Coronary artery (tissue), 2 donors: ENCODE data around the gene NIF3L1.
"Not testable (repeated sequence)": the region's sequence is repeated elsewhere in the genome, so short reads cannot be mapped to it uniquely, and the experiment has no call there.

Experiments
- DNase-seq: peaks from one replicate; pipeline ENCODE4 v3.0.0-alpha.2; 2017; ENCODE audit warnings: low spot score
- H3K27ac ChIP-seq, 2 donors: fragments of 200-600 bp; sonication (generic); one replicate each; pipeline ENCODE4 v1.5.1; 2016 to 2019
- H3K4me3 ChIP-seq: fragments of 200-600 bp; sonication (generic); 2 replicates; pipeline ENCODE4 v1.5.1; 2016; ENCODE audit warnings: mild to moderate bottlenecking, moderate library complexity
- TF ChIP-seq, protein P1 (sequence below): fragments of 200-600 bp; sonication (generic); IDR thresholded peaks from one replicate; pipeline ENCODE4 v1.5.1; 2019; ENCODE audit warnings: antibody characterized with exemption

The NIF3L1 gene

DNA sequence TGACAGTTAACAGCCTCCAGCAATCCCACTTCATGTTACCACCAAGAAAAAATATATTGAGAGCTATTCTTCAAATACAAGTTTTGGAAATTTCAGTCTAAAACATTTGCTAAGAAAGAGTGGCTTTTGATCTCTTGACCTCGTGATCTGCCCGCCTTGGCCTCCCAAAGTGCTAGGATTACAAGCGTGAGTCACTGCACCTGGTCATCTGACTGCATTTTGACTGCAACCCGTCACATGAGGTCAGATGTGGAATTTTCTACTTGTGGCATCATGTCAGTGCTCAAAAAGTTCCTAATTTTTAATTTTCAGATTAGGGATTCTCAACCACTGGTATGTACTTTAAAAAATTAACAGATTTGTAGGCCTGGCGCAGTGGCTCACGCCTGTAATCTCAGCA, 15.6 kb upstream of the NIF3L1 start:
- Histone ChIP-seq H3K27ac (no peak overlapping the region), H3K4me3 (no peak overlapping the region)
- DNase-seq: no peak
- TF ChIP-seq, protein P1, sequence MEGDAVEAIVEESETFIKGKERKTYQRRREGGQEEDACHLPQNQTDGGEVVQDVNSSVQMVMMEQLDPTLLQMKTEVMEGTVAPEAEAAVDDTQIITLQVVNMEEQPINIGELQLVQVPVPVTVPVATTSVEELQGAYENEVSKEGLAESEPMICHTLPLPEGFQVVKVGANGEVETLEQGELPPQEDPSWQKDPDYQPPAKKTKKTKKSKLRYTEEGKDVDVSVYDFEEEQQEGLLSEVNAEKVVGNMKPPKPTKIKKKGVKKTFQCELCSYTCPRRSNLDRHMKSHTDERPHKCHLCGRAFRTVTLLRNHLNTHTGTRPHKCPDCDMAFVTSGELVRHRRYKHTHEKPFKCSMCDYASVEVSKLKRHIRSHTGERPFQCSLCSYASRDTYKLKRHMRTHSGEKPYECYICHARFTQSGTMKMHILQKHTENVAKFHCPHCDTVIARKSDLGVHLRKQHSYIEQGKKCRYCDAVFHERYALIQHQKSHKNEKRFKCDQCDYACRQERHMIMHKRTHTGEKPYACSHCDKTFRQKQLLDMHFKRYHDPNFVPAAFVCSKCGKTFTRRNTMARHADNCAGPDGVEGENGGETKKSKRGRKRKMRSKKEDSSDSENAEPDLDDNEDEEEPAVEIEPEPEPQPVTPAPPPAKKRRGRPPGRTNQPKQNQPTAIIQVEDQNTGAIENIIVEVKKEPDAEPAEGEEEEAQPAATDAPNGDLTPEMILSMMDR: no peak

DNA sequence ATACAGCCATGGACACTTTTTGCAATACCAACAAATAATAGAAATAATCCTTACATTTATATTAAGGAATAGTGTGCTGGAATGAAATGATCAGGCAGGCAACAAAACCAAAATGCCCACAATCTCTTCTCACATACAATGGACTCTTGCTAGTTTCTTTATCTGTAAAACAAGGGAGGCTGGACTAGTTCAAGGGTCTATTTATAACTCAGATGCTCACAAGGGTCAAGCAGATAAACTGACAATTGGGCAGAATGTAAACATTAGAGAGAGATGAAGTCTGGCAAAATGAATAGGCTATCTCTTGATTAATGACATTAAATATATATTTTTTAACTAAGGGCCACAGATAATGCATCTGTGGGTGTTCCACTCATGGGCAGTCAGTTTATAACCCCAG, 11.7 kb upstream of the NIF3L1 start:
- Histone ChIP-seq H3K27ac (no peak overlapping the region), H3K4me3 (no peak overlapping the region)
- TF ChIP-seq, protein P1: no peak
- no peak for DNase-seq

DNA sequence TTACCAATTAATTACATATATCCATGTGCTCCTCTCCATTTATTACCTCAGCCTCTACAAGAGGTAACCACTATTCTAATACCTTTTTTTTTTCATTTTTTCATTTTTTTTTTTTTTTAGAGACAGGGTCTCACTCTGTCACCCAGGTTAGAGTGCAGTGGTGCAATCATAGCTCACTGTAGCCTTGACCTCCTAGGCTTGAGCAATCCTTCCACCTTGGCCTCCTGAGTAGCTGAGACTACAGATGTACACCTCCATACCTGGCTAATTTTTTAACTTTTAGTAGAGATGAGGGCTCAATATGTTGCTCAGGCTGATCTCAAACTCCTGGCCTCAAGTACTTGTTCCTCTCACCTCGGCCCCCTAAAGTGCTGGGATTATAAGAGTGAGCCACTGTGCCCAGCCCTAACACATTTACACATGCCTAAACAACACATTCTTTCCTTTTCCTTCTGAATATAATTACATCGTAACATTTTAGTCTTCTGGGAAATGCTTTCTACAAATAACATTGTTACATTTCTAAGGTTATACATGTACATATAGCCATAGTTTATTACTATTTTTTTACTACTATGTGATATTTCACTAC, 10.8 kb upstream of the NIF3L1 start:
- no peak for DNase-seq
- TF ChIP-seq, protein P1: no peak
- Histone ChIP-seq H3K4me3 (no peak overlapping the region), H3K27ac (no peak overlapping the region)

DNA sequence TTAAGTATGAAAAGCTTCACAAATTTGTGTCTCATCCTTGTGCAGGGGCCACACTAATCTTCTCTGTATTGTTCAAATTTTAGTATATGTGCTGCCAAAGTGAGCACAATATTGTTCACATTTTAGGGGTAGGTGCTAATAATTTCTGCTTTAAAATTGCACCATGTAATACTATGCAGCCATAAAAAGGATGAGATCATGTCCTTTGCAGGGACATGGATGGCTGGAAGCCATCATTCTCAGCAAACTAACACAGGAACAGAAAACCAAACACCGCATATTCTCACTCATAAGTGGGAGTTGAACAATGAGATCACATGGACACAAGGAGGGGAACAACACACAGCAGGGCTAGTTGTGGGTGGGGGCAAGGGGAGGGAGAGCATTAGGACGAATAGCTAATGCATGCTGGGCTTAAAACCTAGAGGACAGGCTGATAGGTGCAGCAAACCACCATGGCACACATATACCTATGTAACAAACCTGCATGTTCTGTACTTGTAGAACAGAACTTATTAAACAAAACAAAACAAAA, 7.4 kb upstream of the NIF3L1 start:
- DNase-seq, H3K27ac ChIP-seq, H3K4me3 ChIP-seq: not testable (repeated sequence)

DNA sequence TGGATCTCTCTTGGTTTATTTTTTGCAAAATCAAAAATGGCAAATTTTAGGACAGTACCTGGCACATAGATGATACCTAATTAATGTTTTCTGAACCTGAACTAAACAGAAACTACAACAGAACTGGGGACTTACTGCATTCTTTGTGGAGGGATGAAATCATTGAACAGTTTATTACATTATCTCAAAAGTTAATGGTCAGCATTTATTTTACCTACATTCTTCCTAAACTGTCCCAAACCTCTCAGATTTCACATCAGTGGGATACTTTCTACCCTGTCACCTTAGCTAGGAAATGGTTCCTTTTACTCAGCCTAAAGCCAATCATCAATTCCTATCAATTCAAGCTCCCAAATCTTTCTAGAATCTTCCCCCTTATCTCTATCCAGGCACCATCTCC, 10.3 kb downstream of the NIF3L1 start:
- TF ChIP-seq, protein P1: no peak
- no peak overlapping the region for H3K4me3 ChIP-seq
- H3K27ac ChIP-seq: no peak overlapping the region
- DNase-seq: no peak

DNA sequence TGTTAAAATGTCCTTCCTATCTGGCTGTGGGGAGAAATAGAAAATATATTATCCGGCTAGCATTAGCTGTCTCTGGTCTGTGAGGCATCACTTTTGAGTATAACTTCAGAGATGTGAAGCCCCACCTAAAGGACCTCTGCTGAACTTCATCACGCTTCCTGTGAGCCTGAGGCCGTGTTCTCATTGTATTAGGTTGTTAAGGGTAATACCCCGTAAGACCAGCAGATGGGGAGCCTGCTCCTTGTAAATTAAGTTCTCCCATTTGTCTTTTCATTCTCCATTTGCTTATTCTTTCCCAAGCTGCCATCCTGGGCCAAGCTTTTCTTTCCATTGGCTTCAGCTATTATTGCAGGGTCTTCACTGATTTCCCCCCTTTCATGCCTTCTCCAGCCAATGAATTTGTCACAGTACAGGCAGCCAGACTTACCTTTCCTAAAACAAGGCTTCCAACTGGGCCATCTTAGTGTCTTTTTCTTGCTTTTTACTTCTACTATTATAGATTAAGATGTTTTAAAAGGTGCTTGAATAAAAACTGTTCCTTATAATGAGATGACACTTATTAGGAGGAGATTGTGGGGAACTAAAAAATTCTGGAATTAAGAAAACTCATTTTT, 12.4 kb downstream of the NIF3L1 start:
- H3K27ac ChIP-seq: no peak overlapping the region
- no peak for DNase-seq
- no peak overlapping the region for H3K4me3 ChIP-seq
- TF ChIP-seq, protein P1: peak; percentile 44

DNA sequence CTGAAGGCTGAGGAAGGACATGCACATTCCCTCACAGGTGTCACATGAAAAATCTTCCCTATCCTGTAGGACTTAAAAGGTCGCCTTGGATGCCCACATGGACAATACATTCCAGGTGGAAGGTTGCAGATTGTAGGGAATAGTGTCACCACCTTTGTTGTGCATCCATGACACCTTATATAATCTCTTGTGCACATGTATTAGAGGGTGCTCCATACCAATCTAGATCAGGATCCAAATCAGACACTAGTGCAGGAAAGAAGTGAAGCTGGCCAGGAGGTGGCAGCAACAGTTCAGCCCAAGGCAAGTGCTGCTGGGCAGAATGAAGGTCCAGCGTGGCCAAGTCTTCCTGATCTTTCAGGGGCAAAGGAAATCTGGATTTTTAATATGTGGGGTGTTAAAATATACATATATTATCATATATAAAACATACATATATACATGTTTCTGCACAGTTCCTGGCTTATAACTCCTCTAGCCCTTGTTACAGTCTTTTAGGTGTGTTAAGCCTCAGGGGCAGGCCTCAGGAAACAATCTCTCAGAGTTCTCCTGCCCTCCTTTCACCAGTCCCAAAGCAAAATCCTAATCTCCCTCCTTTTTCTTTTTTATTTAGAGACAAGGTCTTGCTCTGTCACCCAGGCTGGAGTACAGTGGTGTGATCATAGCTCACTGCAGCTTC, 16.6 kb downstream of the NIF3L1 start:
- H3K4me3 ChIP-seq: no peak overlapping the region
- no peak for DNase-seq
- TF ChIP-seq, protein P1: peak; percentile 33
- no peak overlapping the region for H3K27ac ChIP-seq
